ENCODE results near the gene LSM12. TPM values are rescaled to one million over a fixed set of nuclear protein-coding genes. Genes with fewer than 3 reads are reported as not detected.

LSM12 gene
- polyA plus RNA-seq, 1 experiment = 57.5 TPM

GRCh38 chr17:44095388-44095646 is 28.8 kb upstream of the LSM12 start:
- Histone ChIP-seq H3K27ac (ENCODE audit: low read depth, low read length) (peak overlapping the region; percentile 39), H3K9me3 (ENCODE audit: control insufficient read depth, insufficient read depth, low read length) (no peaks in the 10 kb centered on the region; the same call in 1 of the 2 replicates), H3K27me3 (ENCODE audit: control insufficient read depth, insufficient read depth, low read length) (no peaks in the 10 kb centered on the region), H3K4me3 (ENCODE audit: low read depth, low read length) (peak overlapping the region; percentile 27; the same call in 1 of the 2 replicates)
- ChIA-PET CTCF (no interaction called here), POLR2A (interaction anchor here (0.5 to 1.6 kb wide), 10 partner anchors 8 to 1177 kb away, joined by 3 to 12 read pairs (median 4); partner anchors contain the start of gene HDAC5)
- DNase-seq (ENCODE audit: low read depth, low spot score) = no peak
- no peak for TF ChIP-seq CTCF (IDR thresholded peaks at IDR 0.05; ENCODE audit: low read depth, low read length)

- peak overlapping the region; percentile 27; the same call in 1 of the 2 replicates for H3K4me3 ChIP-seq (ENCODE audit: low read depth, low read length)
- H3K27me3 ChIP-seq (ENCODE audit: control insufficient read depth, insufficient read depth, low read length) = no peaks in the 10 kb centered on the region
- CTCF ChIA-PET = no interaction called here
- DNase-seq (ENCODE audit: low read depth, low spot score) = no peak
- TF ChIP-seq CTCF (IDR thresholded peaks at IDR 0.05; ENCODE audit: low read depth, low read length) = no peak
- H3K9me3 ChIP-seq (ENCODE audit: control insufficient read depth, insufficient read depth, low read length) = no peaks in the 10 kb centered on the region; the same call in 1 of the 2 replicates
- H3K27ac ChIP-seq (ENCODE audit: low read depth, low read length) = peak overlapping the region; percentile 39
- POLR2A ChIA-PET = interaction anchor here (0.5 to 1.6 kb wide), 9 partner anchors 8 to 196 kb away, joined by 3 to 12 read pairs (median 4); partner anchors contain the start of gene HDAC5
Observed at GRCh38 chr17:44094701-44095387, 28.4 kb upstream of the LSM12 start.

DNA sequence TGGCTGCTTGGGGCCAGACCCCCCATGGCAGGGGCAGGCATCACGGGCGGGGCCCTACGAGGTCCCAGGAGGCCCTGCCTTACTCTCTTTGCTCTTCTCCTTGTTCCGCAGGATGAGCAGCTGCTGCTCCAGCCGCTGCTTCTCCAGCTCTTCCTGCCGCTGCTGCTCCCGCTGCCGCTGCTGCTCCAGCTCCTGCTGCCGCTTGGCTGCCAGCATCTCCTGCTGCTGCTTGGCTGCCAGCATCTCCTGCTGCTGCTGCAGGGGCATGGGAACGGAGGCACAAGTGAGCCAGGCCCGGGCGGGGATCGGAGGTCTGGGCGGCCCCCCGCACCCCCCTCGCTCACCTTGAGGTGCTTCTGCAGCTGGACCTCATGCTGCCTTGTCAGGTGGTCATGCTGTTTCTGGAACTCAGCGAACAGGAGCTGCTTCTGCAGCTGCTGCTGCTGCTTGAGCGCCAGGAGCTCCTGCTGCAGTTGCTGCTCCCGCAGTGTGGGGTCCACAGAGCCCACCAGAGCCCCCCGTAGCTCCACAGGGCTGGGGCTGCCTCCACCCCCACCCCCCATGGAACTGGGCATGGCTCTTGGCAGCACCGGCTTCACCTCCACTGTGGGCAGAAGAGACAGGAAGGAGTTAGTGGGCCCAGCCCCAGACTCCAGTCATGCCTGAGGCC is 26.9 kb upstream of the LSM12 start:
- H3K27me3 ChIP-seq (ENCODE audit: control insufficient read depth, insufficient read depth, low read length) = no peaks in the 10 kb centered on the region
- H3K4me3 ChIP-seq (ENCODE audit: low read depth, low read length) = no peak overlapping the region
- no peaks in the 10 kb centered on the region for H3K9me3 ChIP-seq (ENCODE audit: control insufficient read depth, insufficient read depth, low read length)
- ChIA-PET POLR2A (no interaction called here), CTCF (no interaction called here)
- no peak for DNase-seq (ENCODE audit: low read depth, low spot score)
- no peak for TF ChIP-seq CTCF (IDR thresholded peaks at IDR 0.05; ENCODE audit: low read depth, low read length)
- H3K27ac ChIP-seq (ENCODE audit: low read depth, low read length) = no peak overlapping the region

DNA sequence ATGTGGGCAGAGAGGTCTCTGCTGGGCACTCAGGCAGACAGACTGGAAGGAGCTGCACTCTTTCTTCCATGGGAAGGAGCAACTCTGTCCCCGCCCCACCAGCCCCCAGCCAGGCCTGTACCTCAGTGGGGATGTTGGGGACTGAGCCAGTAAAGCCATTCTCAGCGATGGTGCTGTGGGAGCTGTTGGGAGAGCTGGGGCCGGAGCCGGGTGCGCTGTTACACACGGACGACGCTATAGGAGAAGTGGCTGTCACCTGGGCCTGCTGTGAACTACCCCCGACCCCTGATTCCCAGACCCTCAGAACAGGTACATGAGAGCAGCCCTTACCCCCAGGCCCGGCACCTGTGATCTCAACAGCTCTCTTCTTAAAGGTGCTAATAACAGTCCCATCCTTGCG is 25.6 kb upstream of the LSM12 start:
- ChIA-PET POLR2A (no interaction called here), CTCF (no interaction called here)
- H3K27ac ChIP-seq (ENCODE audit: low read depth, low read length) = no peak overlapping the region
- no peak overlapping the region for H3K4me3 ChIP-seq (ENCODE audit: low read depth, low read length)
- no peaks in the 10 kb centered on the region for H3K9me3 ChIP-seq (ENCODE audit: control insufficient read depth, insufficient read depth, low read length)
- H3K27me3 ChIP-seq (ENCODE audit: control insufficient read depth, insufficient read depth, low read length) = no peaks in the 10 kb centered on the region
- TF ChIP-seq CTCF (IDR thresholded peaks at IDR 0.05; ENCODE audit: low read depth, low read length) = no peak
- no peak for DNase-seq (ENCODE audit: low read depth, low spot score)

All from AG04450 (cell line).